NCI-H1092 treated with DMSO at 0.1 percent for 48 hours (cell line): ENCODE results near the gene CYP46A1.

Experiments
- DNase-seq: peaks from one replicate; lab custom pipeline; 2025; lab: John Stamatoyannopoulos, UW

The CYP46A1 gene

DNA sequence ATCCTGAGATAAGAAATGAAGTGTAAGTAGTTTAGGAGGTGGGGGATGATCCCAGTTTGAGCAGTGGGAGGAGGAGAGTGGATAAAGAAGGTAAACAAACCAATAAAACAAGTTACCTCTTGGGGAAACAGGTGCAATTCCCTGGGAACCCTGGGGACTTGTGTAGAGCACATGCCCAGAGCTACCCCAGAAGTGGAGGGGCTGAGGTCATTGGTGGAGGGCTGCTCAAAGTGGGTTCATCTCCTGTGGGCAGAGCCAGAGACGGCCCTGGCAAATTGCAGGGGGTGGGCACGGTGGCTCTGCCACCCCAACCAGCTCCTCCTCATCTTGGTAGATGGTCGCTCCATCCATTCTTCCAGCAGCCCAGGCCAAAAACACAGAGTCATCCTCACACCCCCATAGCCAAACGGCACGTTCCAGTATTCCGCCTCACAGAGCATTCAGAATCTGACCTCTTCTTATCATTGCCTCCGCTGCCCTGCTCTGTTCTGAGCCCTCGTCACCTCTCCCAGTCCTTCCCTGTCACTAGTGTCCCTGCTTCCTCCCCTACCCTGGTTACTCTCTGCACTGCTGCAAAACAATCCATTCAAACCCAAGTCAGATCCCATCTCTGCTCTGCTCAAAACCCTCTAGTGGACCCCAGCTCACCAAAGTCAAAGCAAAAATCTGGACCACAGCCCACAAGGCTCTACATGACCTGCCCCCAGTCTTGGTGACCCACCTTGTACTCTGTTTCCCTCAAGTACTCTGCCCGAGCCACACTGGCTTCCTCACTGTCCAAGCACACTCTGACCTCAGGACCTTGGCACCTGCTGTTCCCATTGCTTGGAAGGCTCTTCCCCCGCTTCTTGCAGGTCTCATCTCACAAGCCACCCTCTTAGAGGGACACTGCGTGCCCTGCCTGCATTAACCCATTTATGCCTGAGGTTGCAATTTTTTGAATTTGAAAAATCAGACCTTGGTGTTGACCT is 5.5 kb downstream of the CYP46A1 start:
- no peak for DNase-seq

DNA sequence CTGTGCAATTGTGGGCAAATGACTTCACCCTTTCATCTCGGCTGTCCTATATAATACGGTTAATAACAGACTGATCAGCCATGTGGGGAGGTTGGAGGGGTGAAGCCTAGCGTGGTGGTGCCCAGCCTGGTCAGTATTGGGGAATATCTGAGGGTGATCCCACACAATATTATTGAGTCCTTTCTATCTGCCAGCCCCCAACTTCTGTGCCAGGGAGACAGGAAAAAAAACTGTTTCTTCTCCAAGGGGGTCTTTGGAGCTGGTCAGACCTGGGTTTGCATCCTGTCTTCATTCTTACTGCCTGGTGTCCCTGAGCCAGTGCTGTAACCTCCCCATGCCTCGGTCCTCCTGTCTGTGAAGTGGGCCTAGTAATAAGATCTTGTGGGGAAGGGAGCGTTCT is 6.5 kb downstream of the CYP46A1 start:
- no peak for DNase-seq

DNA sequence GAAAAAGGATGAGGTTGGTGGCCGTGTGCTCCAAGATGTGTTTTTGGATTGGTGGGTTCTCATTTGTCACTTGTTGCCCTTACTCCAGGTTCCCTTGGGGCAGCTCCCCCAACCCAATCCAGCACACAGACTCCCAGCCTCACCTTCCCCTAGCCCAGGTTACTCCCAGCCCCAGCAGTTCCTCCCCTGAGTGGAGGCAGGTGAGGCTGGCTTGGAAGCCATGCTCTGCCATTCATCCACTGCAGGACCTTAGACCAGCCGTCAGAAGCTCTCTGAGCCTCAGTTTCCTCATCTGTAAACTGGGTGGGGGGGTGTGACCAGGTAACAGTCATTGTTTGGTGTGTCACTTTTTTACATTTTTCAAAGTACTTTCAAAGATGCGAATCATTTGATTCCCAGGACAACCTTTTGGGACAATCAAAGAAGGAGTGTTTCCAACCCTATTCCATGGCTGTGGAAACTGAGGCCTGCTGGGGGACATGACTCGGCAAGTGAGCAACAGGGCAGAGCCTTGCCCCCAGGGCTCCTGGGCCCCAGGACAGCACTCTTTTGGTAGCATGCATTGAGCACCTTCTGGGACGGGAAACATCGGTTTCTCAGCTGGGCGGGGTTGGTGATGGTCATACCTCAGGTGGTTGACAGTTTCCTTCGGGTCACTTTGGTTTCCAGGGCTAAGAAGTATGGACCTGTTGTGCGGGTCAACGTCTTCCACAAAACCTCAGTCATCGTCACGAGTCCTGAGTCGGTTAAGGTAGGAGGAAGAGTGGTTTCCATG is 7.2 kb downstream of the CYP46A1 start:
- DNase-seq = no peak

DNA sequence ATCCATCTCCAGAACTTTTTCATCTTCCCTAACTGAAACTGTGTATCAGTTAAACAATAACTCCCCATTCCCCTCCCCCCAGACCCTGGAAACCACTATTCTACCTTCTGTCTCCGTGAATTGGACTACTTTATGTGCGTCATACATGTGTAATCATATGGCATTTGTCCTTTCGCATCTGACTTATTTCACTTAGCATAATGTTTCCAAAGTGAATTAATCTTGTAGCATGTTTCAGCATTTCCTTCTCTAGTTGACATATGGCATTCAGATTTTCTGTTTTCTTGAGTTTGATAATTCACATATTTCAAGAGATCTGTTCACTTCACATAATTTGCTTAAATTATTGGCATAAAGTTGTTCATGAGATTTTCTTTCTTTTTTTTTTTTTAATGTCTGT is 9.8 kb downstream of the CYP46A1 start:
- no peak for DNase-seq

DNA sequence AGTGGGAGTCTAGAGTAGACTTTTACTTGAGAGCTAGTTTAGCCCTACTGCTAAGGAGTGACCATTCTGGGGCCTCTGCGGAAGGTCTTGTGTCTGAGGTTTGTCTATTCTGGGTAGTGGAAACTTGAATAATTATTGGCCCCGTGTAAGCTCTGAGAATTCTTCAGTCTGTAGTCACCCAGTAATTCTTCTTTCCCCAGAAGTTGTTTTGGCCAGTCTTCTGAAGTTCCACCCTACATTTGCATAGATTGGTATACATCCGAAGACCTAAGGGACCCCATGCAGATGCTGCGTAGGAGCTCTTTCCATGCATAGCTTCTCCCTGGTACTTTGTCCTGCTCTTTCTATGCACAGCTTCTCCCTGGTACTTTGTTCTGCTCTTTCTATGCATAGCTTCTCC is 12.8 kb downstream of the CYP46A1 start:
- DNase-seq = no peak

DNA sequence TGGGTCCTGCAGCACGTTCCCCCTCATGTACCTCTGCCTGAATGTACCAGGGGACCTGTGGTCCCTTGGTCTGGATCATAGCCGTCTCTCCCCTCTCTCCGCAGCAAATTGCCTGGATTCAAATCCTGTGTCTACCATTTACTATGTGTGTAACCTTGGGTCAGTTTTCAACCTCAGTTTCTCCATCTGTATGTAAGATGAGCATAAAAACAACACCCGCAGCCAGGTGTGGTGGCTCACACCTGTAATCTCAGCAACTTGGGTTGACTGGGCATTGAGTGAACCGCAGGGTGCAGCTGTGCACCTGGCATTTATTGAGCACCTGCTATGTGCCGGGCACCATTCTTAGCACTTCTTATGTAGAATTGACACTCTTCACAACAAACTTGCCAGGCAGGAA is 14.1 kb downstream of the CYP46A1 start:
- DNase-seq = no peak

DNA sequence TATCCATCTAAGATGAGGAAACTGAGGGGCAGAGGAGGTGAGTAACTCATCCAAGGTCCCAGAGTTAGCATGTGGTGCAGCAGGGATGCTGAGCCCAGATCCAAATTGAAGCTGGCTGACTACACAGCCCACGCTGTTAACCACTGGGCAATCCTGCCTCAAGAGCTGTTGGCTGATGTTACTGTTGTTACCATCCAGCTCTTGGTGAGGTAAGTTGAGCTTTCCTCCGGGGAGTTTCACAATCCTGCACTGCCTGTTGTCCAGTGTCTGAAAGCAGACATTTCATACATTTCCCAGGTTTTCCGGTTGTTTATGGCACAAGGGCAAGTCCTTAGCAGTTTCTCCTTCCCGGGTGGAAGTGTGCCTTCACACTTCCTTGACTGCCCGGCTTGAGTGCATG is 14.5 kb downstream of the CYP46A1 start:
- DNase-seq = no peak

DNA sequence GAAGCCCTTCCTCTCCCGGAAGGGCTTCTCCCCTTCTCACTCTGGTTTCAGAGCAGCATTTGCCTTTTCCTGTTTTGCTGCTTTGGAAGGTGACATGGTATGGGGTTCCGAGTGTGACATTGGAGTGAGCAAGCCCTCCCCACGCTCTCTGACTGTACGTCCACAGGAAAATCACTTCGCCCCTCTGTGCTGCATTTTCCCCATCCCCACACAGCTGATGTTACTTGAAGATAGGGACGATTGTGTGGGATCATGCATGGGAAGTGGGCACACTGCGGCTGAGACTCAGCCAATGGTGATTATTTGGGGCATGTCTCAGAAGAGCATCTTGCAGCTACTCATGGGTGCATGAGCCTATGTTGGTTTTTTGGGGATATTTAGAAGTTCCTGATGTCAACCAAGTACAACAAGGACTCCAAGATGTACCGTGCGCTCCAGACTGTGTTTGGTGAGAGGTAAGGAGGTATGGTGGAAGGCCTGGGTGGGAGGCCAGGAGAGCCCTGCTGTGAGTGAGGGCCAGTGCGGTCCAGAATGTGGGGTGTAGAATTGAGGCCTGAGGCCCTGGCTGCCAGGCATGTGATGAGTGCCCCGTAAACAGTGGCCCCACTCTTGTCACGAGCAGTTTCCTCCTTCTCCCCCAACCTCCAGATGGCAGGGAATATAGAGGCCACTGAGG is 15.1 kb downstream of the CYP46A1 start:
- DNase-seq = no peak

DNA sequence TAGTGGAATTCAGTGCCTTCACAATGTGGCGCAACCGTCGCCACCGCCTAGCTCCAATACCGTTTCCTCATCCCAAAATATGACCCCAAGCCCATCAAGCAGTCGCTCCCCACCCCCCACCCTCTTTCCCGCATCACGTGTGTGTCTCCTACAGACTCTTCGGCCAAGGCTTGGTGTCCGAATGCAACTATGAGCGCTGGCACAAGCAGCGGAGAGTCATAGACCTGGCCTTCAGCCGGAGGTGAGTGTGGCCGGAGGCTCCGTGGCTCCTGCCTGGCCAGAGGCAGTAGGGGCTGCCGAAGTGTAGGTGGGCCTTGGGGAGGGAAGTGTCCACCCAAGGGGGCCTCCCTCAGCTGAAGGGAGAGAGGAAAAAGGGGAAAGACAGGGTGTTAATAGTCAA is 15.8 kb downstream of the CYP46A1 start:
- DNase-seq = no peak

DNA sequence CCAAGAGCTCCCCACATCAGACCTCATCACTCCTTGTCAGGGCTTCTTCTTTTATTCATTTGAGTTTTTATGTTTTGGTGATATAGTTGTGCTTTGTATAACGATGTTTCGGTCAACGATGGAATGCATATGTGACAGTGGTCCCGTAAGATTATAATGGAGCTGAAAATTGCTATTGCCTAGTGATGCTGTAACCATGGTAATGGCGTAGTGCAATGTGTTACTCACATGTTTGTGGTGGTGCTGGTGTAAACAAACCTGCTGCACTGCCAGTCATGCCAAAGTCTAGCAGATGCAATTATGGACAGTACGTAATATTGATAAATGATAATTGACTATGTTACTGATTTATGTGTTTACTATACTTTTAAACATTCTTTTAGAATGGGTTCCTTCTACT is 16.3 kb downstream of the CYP46A1 start:
- DNase-seq = no peak

DNA sequence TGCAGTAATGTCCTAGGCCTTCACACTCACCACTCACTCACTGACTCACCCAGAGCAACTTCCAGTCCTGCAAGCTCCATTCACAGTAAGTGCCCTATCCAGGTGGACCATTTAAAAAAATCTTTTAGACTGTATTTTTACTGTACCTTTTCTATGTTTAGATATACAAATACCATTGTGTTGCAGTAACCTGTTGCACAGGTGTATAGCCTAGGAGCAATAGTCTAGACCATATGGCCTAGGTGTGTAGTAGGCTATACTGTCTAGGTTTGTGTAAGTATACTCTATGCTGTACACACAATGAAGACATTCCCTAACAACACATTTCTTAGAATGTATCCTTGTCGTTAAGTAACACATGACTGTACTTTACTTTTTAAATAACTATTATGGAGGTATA is 17.2 kb downstream of the CYP46A1 start:
- DNase-seq = no peak

DNA sequence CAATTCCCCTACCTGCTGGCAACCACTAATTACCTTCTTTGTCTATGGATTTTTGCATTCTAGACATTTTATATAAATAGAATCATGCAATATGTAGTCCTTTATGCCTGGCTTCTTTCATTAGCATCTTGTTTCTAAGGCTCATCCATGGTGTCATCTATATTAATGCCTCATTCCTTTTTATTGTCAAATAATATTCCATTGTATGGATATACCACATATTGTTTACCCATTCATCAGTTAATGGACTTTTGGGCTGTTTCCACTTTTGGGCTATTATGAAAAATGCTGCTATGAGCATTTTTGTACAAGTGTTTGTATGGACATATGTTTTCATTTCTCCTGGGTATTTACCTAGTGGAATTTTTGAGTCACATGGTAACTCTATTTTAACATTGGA is 18.0 kb downstream of the CYP46A1 start:
- no peak for DNase-seq

DNA sequence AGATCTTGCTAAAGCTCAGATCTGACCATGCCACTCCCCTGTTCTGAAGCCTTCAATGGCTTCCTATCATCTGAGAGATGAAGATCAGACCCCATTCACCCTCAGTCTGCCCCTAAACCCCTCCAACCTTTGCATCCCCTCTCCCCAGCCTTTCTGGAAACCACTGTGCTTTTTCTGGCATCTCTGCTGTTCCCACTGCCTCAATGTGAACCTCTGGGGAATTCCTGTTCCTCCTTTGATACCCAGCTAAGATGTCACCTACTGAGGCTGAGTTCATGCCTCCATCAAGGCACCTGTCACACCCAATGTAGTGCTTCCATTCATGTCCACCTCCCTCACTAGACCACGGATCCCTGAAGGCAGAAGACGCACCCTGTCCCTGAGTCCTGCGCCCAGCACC is 19.3 kb downstream of the CYP46A1 start:
- no peak for DNase-seq

DNA sequence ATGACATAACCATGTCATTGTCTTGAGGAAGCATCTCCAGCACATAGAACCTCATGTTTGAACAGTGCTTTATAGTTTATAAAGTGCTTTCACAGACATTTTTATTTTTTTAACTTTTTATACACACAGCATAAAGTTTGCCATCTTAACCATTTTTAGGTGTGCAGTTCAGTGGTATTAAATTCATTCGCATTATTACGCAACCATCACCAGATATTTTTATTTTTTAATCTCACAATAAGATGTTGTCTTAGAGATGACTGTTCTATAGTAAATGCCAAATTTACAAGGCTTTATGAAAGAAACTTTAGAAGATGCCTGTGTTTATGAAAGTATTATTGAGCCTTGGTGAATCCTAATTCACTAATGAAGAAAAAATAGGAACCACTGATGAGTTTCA is 19.9 kb downstream of the CYP46A1 start:
- no peak for DNase-seq

DNA sequence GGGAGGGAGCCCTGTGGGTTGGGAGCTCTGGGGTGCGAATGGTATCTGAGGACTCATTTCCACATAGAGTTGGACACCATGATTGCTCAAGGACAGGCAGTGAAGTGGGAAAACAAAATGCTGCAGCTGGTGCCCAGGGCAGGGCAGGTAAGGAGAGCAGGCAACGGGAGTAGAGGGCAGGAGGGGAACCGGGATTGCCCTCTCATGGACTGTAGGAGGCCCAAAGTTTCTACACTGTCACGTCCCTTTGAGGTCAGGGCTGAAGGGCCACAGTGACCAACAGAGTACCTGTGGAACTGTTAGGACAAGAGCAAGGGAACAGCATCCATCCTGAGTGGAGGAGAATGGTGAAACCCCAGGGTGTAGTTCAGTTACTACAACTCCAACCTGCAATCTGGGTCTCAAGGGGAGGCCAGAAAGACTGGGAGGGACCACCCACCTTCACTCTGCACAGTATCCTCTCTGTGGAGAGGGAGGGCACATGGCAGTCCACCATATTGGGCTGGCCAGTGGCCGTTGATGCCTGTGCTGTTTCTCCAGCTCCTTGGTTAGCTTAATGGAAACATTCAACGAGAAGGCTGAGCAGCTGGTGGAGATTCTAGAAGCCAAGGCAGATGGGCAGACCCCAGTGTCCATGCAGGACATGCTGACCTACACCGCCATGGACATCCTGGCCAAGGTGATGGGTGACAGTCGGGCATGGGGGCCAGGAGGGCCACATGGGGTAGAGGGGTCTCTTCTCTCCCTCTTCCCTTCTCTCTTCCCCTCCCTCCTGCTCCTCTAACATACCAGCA is 22.2 kb downstream of the CYP46A1 start:
- DNase-seq = no peak

DNA sequence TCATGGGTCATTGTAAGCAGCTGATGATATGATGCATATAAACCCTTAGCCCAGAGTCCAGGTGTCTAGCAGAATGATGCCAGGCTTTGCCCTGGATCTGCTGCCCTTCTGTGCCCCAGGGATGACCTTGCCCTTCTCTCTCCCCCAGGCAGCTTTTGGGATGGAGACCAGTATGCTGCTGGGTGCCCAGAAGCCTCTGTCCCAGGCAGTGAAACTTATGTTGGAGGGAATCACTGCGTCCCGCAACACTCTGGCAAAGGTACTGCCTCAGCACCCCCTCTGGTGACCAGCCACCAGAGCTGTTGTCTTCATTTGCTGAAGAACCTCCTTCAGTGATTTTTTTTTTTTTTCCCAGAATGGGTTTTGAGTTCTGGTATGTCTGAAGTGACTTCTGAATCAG is 23.3 kb downstream of the CYP46A1 start:
- no peak for DNase-seq

DNA sequence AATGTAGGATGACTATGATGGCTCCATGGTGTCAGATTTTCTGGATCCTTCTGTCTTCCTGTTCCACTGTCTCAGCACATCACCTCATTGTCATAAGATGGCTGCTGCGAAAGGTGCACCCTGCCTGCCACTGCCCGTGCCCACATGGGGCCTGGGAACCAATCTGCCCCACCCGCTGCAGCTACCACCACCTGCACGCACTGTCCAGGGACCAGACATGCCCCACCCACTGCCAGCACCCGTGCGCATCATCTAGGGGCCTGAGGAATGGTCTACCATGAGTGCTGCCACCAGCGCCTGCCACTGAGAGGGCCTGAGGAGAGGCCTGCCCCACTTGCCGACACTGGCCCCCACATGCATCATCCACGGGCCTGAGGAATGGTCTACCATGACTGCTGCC is 23.8 kb downstream of the CYP46A1 start:
- no peak for DNase-seq

DNA sequence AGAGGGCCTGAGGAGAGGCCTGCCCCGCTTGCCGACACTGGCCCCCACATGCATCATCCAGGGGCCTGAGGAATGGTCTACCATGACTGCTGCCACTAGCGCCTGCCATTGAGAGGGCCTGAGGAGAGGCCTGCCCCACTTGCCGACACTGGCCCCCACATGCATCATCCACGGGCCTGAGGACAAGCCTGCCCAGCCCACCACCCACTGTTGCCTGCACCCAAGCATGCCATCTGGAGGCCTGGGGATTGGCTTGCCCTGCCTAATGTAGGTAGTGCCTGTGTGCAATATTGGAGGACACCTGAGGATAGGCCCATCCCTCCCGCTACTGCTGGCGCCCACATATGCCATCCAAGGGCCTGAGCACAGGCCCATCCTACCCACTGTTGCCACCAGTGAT is 24.4 kb downstream of the CYP46A1 start:
- no peak for DNase-seq

DNA sequence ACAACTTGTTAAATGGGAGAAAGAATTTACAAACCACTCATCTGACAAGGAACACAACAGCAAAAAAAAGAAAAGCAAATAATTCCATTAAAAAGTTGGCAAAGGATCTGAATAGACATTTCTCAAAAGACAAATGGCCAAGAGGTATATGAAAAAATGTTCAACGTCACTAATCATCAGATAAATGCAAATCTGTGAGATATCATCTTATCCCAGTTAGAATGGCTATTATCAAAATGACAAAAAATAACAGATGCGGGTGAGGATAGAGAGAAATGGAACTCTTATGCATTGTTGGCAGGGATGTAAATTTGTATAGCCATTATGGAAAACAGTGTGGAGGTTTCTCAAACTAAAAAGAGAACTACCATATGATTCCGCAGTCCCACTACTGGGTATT is 29.9 kb downstream of the CYP46A1 start:
- no peak for DNase-seq

DNA sequence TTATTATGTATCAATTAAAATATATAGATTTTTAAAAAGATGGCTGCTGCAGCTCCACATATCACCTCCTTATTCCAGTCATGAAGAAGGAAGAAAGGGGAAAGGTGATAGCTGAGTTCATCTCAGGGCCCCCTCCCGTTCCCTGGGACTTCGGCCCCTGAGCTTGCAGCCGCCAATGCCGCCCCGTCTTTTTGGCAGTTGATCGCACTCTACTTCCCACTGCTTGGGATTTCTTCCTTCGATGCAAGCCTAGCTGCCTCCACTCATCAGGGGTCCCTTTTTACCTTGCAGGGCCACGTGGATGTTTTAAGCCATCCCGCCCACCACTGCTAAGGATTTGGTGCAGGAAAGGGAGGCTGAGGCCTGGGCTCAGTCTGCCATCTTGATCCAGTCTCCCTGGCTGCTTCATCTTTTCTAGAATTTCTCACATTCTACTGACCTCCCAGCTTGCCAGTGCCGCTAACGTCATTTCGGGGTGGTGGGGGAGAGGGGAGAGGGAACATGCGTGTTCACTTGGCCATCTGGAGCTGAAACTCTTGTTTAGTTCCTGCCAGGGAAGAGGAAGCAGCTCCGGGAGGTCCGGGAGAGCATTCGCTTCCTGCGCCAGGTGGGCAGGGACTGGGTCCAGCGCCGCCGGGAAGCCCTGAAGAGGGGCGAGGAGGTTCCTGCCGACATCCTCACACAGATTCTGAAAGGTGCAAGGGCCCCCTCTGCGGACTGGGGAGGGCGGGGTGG is 31.3 kb downstream of the CYP46A1 start:
- DNase-seq = no peak
